GM19043 (cell line): Measurements from ENCODE around the gene TAF13.
"Not testable (repeated sequence)": the region's sequence is repeated elsewhere in the genome, so short reads cannot be mapped to it uniquely, and the experiment has no call there.

ENCODE experiments used
- ATAC-seq: cut with Tn5 transposase; IDR thresholded peaks from one replicate; pipeline ENCODE4 v1.9.1; 2021; ENCODE audit warnings: low read depth; ENCODE audit not compliant: unreplicated experiment

The TAF13 gene

GRCh38 chr1:109094377-109094803, 18.6 kb upstream of the TAF13 start:
- ATAC-seq, result no peak

- no peak for ATAC-seq
These were observed 16.0 kb upstream of the TAF13 start for GRCh38 chr1:109091839-109092193.

GRCh38 chr1:109091078-109091838, 15.5 kb upstream of the TAF13 start:
- peak; percentile 47 for ATAC-seq

GRCh38 chr1:109090196-109091077, 14.6 kb upstream of the TAF13 start, which contains the start of gene TMEM167B:
TMEM167B (plus strand) TSS chr1:109090764; CDS start chr1:109090873, 109 bp downstream.
- ATAC-seq, result peak; percentile 92

GRCh38 chr1:109089242-109090015, 13.6 kb upstream of the TAF13 start:
- ATAC-seq, result no peak

- no peak for ATAC-seq
These were observed 9.0 kb upstream of the TAF13 start for GRCh38 chr1:109084563-109085517.

- ATAC-seq, result no peak
These were observed 8.1 kb upstream of the TAF13 start for GRCh38 chr1:109083923-109084322.

- no peak for ATAC-seq
These were observed 7.7 kb upstream of the TAF13 start for GRCh38 chr1:109083501-109083900.

GRCh38 chr1:109080441-109081082, 4.8 kb upstream of the TAF13 start:
- ATAC-seq, result no peak

- no peak for ATAC-seq
These were observed 3.4 kb upstream of the TAF13 start for GRCh38 chr1:109079240-109079622.

GRCh38 chr1:109078317-109078716, 2.5 kb upstream of the TAF13 start:
- ATAC-seq, result no peak

GRCh38 chr1:109069294-109069693, 6.5 kb downstream of the TAF13 start:
- ATAC-seq, result no peak

GRCh38 chr1:109067883-109068282, 7.9 kb downstream of the TAF13 start:
- ATAC-seq, result no peak

- ATAC-seq, result no peak
These were observed 10.7 kb downstream of the TAF13 start for GRCh38 chr1:109065137-109065536.

- ATAC-seq, result no peak
These were observed 14.6 kb downstream of the TAF13 start for GRCh38 chr1:109061183-109061582.

- ATAC-seq, result no peak
These were observed 15.1 kb downstream of the TAF13 start for GRCh38 chr1:109060707-109061106.

- ATAC-seq, result no peak
These were observed 16.8 kb downstream of the TAF13 start for GRCh38 chr1:109059026-109059425.

- ATAC-seq, result no peak
These were observed 19.7 kb downstream of the TAF13 start for GRCh38 chr1:109056064-109056463.

GRCh38 chr1:109052145-109052544, 23.7 kb downstream of the TAF13 start:
- ATAC-seq, result not testable (repeated sequence)
